Activated CD4-positive, alpha-beta memory T cell treated with anti-CD3 and anti-CD28 coated beads for 36 hours (primary cell): Measurements from ENCODE around the gene COX7A2L. TPM values are rescaled to one million over a fixed set of nuclear protein-coding genes. Genes with fewer than 3 reads are reported as not detected.

Source experiments
- CTCF ChIA-PET: fragments of 350-600 bp; sonication (Branson Sonifier 250); formaldehyde crosslinking; loops from one replicate; lab custom pipeline; 2021; ENCODE audit warnings: antibody characterized with exemption, inconsistent platforms; lab: Charles Lee
- POLR2A ChIA-PET: fragments of 350-600 bp; sonication (Branson Sonifier 250); formaldehyde crosslinking; loops from one replicate; lab custom pipeline; 2021; ENCODE audit warnings: antibody characterized with exemption; lab: Charles Lee
- DNase-seq: peaks from one replicate; pipeline ENCODE4 v3.0.0-alpha.2; 2020
- H3K27ac Mint-ChIP-seq: one replicate; pipeline ENCODE4 v1.8.0; 2021; ENCODE audit warnings: mixed read lengths
- H3K27me3 Mint-ChIP-seq: one replicate; pipeline ENCODE4 v1.8.0; 2021; ENCODE audit warnings: mixed read lengths
- H3K36me3 Mint-ChIP-seq: one replicate; pipeline ENCODE4 v1.8.0; 2021; ENCODE audit warnings: mixed read lengths
- H3K4me1 Mint-ChIP-seq: one replicate; pipeline ENCODE4 v1.8.0; 2021; ENCODE audit warnings: low read depth, mixed read lengths
- H3K4me3 Mint-ChIP-seq: one replicate; pipeline ENCODE4 v1.8.0; 2021; ENCODE audit warnings: mild to moderate bottlenecking, mixed read lengths
- H3K9me3 Mint-ChIP-seq: one replicate; pipeline ENCODE4 v1.8.0; 2021; ENCODE audit warnings: mixed read lengths
- intact Hi-C: fragments of 100-400 bp; cut with micrococcal nuclease; formaldehyde crosslinking; loops from one replicate; pipeline ENCODE4 v1.15.1; 2023
- total RNA-seq, 2 experiments: library from RNA; stranded (reverse); gene quantifications; one replicate each; pipeline ENCODE4 v1.2.3, GENCODE V29; 2021

Gene COX7A2L
- total RNA-seq, 2 experiments from 2014 or later = 102 to 107 TPM

GRCh38 chr2:42345986-42346385 lies 15.0 kb downstream of the COX7A2L start:
- no peak overlapping the region for H3K27ac Mint-ChIP-seq
- DNase-seq = no peak
- ChIA-PET POLR2A (no interaction called here), CTCF (interaction anchor here (1.1 to 1.2 kb wide), 2 partner anchors 256 to 476 kb away, joined by 3 read pairs; no protein-coding TSS in a partner anchor)
- H3K4me1 Mint-ChIP-seq = peaks cover 16% of the 10 kb centered on the region
- no peaks in the 10 kb centered on the region for H3K9me3 Mint-ChIP-seq
- intact Hi-C loops = no loop called here
- no peak overlapping the region for H3K4me3 Mint-ChIP-seq
- no peaks in the 10 kb centered on the region for H3K27me3 Mint-ChIP-seq
- peaks cover 25% of the 10 kb centered on the region for H3K36me3 Mint-ChIP-seq

GRCh38 chr2:42342795-42343241 lies 18.2 kb downstream of the COX7A2L start:
- intact Hi-C loops = no loop called here
- CTCF ChIA-PET = interaction anchor here (1.4 to 2.1 kb wide), 2 partner anchors 14 to 256 kb away, joined by 3 to 9 read pairs; no protein-coding TSS in a partner anchor
- no peaks in the 10 kb centered on the region for H3K27me3 Mint-ChIP-seq
- H3K36me3 Mint-ChIP-seq = peaks cover 39% of the 10 kb centered on the region
- POLR2A ChIA-PET = no interaction called here
- H3K4me3 Mint-ChIP-seq = no peak overlapping the region
- peaks cover 18% of the 10 kb centered on the region for H3K4me1 Mint-ChIP-seq
- DNase-seq = no peak
- H3K27ac Mint-ChIP-seq = peak overlapping the region; percentile 59
- H3K9me3 Mint-ChIP-seq = peaks cover 7% of the 10 kb centered on the region

GRCh38 chr2:42342061-42342794 lies 18.8 kb downstream of the COX7A2L start:
- Mint-ChIP-seq H3K4me3 (no peak overlapping the region), H3K4me1 (peaks cover 18% of the 10 kb centered on the region), H3K36me3 (peaks cover 45% of the 10 kb centered on the region), H3K27me3 (no peaks in the 10 kb centered on the region), H3K27ac (peak overlapping the region; percentile 59), H3K9me3 (peaks cover 13% of the 10 kb centered on the region)
- CTCF ChIA-PET = interaction anchor here (0.7 to 2.1 kb wide), 2 partner anchors 14 to 247 kb away, joined by 3 to 9 read pairs; no protein-coding TSS in a partner anchor
- POLR2A ChIA-PET = no interaction called here
- intact Hi-C loops = no loop called here
- DNase-seq = no peak

- H3K4me1 Mint-ChIP-seq = peaks cover 18% of the 10 kb centered on the region
- peaks cover 51% of the 10 kb centered on the region for H3K36me3 Mint-ChIP-seq
- H3K9me3 Mint-ChIP-seq = peaks cover 14% of the 10 kb centered on the region
- DNase-seq = no peak
- no peaks in the 10 kb centered on the region for H3K27me3 Mint-ChIP-seq
- CTCF ChIA-PET = no interaction called here
- POLR2A ChIA-PET = no interaction called here
- H3K4me3 Mint-ChIP-seq = no peak overlapping the region
- intact Hi-C loops = no loop called here
- peak overlapping the region; percentile 23 for H3K27ac Mint-ChIP-seq
These were observed 19.9 kb downstream of the COX7A2L start for GRCh38 chr2:42340938-42341636.

- H3K9me3 Mint-ChIP-seq = peaks cover 14% of the 10 kb centered on the region
- H3K4me3 Mint-ChIP-seq = no peak overlapping the region
- no peaks in the 10 kb centered on the region for H3K27me3 Mint-ChIP-seq
- ChIA-PET POLR2A (no interaction called here), CTCF (no interaction called here)
- intact Hi-C loops = no loop called here
- peaks cover 54% of the 10 kb centered on the region for H3K36me3 Mint-ChIP-seq
- peak overlapping the region; percentile 2 for H3K27ac Mint-ChIP-seq
- no peak for DNase-seq
- peaks cover 18% of the 10 kb centered on the region for H3K4me1 Mint-ChIP-seq
These were observed 20.7 kb downstream of the COX7A2L start for GRCh38 chr2:42340045-42340937.

GRCh38 chr2:42339191-42339912 lies 21.7 kb downstream of the COX7A2L start:
- CTCF ChIA-PET = interaction anchor here (1.2 kb wide), 1 partner anchor 11 kb away, joined by 6 read pairs; no protein-coding TSS in a partner anchor
- no peak overlapping the region for H3K27ac Mint-ChIP-seq

GRCh38 chr2:42338567-42339190 lies 22.3 kb downstream of the COX7A2L start:
- Mint-ChIP-seq H3K27ac (peak overlapping the region; percentile 24), H3K36me3 (peaks cover 55% of the 10 kb centered on the region), H3K9me3 (peaks cover 14% of the 10 kb centered on the region), H3K4me1 (peaks cover 18% of the 10 kb centered on the region), H3K4me3 (no peak overlapping the region), H3K27me3 (no peaks in the 10 kb centered on the region)
- ChIA-PET POLR2A (no interaction called here), CTCF (interaction anchor here (1.2 kb wide), 1 partner anchor 10 kb away, joined by 6 read pairs; no protein-coding TSS in a partner anchor)
- intact Hi-C loops = no loop called here
- DNase-seq = no peak

More at GRCh38 chr2:42339191-42339912, 21.7 kb downstream of the COX7A2L start:
- H3K27me3 Mint-ChIP-seq = no peaks in the 10 kb centered on the region
- H3K36me3 Mint-ChIP-seq = peaks cover 53% of the 10 kb centered on the region
- H3K9me3 Mint-ChIP-seq = peaks cover 14% of the 10 kb centered on the region
- intact Hi-C loops = no loop called here
- POLR2A ChIA-PET = no interaction called here
- peaks cover 18% of the 10 kb centered on the region for H3K4me1 Mint-ChIP-seq
- H3K4me3 Mint-ChIP-seq = no peak overlapping the region
- no peak for DNase-seq

- Mint-ChIP-seq H3K27ac (no peak overlapping the region), H3K4me1 (peaks cover 16% of the 10 kb centered on the region), H3K9me3 (peaks cover 14% of the 10 kb centered on the region), H3K36me3 (peaks cover 57% of the 10 kb centered on the region), H3K27me3 (no peaks in the 10 kb centered on the region), H3K4me3 (no peak overlapping the region)
- ChIA-PET CTCF (no interaction called here), POLR2A (no interaction called here)
- intact Hi-C loops = no loop called here
- no peak for DNase-seq
These were observed 23.0 kb downstream of the COX7A2L start for GRCh38 chr2:42337846-42338566.

GRCh38 chr2:42337356-42337820 lies 23.6 kb downstream of the COX7A2L start:
- ChIA-PET POLR2A (no interaction called here), CTCF (no interaction called here)
- H3K4me1 Mint-ChIP-seq = peaks cover 11% of the 10 kb centered on the region
- peaks cover 61% of the 10 kb centered on the region for H3K36me3 Mint-ChIP-seq
- no peak overlapping the region for H3K27ac Mint-ChIP-seq
- H3K4me3 Mint-ChIP-seq = no peak overlapping the region
- peaks cover 14% of the 10 kb centered on the region for H3K9me3 Mint-ChIP-seq
- intact Hi-C loops = no loop called here
- H3K27me3 Mint-ChIP-seq = no peaks in the 10 kb centered on the region
- DNase-seq = no peak

GRCh38 chr2:42336361-42336965 lies 24.6 kb downstream of the COX7A2L start:
- Mint-ChIP-seq H3K4me3 (no peak overlapping the region), H3K27ac (no peak overlapping the region), H3K36me3 (peaks cover 69% of the 10 kb centered on the region), H3K4me1 (peaks cover 4% of the 10 kb centered on the region), H3K9me3 (peaks cover 14% of the 10 kb centered on the region), H3K27me3 (no peaks in the 10 kb centered on the region)
- intact Hi-C loops = no loop called here
- POLR2A ChIA-PET = no interaction called here
- DNase-seq = no peak
- CTCF ChIA-PET = no interaction called here
